GM18858 (cell line): ENCODE results near the gene RAPGEF3.

Source experiments
- ATAC-seq: cut with Tn5 transposase; IDR thresholded peaks from one replicate; pipeline ENCODE4 v1.9.1; 2021; ENCODE audit not compliant: unreplicated experiment

The RAPGEF3 gene, protein sequence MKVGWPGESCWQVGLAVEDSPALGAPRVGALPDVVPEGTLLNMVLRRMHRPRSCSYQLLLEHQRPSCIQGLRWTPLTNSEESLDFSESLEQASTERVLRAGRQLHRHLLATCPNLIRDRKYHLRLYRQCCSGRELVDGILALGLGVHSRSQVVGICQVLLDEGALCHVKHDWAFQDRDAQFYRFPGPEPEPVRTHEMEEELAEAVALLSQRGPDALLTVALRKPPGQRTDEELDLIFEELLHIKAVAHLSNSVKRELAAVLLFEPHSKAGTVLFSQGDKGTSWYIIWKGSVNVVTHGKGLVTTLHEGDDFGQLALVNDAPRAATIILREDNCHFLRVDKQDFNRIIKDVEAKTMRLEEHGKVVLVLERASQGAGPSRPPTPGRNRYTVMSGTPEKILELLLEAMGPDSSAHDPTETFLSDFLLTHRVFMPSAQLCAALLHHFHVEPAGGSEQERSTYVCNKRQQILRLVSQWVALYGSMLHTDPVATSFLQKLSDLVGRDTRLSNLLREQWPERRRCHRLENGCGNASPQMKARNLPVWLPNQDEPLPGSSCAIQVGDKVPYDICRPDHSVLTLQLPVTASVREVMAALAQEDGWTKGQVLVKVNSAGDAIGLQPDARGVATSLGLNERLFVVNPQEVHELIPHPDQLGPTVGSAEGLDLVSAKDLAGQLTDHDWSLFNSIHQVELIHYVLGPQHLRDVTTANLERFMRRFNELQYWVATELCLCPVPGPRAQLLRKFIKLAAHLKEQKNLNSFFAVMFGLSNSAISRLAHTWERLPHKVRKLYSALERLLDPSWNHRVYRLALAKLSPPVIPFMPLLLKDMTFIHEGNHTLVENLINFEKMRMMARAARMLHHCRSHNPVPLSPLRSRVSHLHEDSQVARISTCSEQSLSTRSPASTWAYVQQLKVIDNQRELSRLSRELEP

GRCh38 chr12:47758834-47759690 lies at the start of gene RAPGEF3:
TSS of gene RAPGEF3 (minus strand) at chr12:47758880. CDS start at chr12:47758556, 324 bp downstream.
- peak; percentile 29 for ATAC-seq

DNA sequence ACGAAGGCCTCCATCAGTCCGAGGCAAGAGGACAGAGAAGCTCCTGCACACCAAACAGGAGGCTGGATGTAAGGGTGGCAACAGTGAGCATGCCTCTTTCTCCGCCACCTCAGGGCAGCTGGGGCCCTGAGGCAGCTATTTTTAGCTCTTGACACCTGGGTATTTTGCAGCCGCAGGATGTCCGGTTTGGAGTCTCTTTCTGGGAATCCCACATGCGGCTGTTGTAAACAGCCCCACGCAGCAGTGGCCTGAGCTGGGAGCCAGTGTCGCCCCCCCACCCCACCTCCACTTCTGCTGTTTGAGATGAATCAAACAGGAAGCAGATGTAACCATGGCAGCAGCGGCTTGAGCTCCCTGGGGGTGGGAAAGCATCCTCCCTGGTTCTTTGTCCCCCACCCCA lies 49.4 kb upstream of the RAPGEF3 start:
- no peak for ATAC-seq

- ATAC-seq = no peak
Measured at GRCh38 chr12:47807338-47807737, 48.7 kb upstream of the RAPGEF3 start.

GRCh38 chr12:47805417-47805816 lies 46.7 kb upstream of the RAPGEF3 start:
- no peak for ATAC-seq

DNA sequence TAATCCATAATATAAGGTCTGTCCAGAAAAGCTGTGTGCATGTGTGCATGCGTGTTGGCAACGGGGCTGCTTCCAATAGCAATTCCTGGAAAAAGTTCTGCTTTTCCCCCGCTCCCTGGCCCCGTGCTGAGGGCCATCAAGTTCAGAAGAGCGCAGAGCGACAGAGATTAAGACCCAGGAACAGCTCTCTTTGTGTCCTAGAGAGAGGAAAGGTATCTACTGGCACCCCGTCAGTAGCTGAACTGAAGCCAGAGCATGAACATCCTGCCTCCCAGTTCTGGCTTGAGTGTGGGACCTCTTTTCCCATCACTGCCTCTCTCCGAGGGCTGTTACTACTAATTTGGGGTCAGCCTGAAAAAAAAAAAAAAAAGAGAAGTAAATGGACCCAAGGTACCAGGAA lies 45.5 kb upstream of the RAPGEF3 start:
- ATAC-seq = no peak

DNA sequence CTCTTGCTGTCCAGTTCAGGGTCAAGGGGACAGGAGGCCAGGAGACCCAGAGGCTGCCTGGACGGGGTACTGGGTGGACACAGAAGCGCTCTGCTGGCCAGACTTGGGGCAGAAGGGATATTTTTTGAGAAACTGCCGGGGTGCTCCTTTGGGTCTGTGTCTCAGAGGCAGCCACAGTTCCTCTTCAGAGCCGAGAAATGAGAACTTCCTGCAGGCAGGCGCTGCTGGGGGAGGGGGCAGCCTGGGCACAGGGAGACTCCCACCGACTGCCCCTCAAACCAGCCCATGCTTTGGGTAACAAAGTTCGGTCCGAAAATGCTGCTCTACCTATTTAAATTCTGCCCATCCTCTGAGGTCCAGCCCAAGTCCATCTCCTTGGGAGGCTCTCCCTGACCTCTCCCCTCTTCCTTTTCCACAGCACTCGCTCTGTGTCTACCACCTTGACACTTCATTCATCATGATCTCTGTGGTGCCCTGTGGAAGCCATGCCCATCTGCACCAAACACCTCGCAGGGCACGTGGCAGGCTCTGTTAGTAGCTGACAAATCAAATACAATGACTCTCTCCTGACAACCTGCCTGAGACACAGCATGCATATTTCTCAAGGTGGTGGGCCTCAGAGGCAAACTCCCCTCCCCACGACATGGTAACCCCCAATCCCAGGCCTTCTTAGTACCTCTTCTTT lies 44.7 kb upstream of the RAPGEF3 start:
- no peak for ATAC-seq

DNA sequence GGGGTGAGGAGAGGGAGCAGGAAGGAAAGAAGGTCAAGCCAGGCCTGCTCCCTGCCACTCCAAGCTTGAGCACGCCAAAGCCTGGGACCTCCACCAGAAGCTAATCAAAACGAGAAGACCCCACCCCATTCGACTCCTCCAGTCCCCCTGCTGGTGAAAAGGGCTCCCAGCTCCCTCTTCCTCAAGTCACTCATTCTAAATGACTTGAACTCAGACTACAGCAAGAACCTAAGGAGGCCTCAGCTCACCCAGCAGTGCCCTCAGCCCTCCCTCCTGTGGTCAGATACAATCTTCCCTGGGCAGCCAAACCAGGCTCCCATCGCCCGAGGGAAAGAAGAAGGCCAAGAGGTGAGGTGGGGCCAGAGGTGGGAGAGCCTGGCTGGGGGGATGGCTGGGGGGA lies 43.6 kb upstream of the RAPGEF3 start:
- no peak for ATAC-seq

DNA sequence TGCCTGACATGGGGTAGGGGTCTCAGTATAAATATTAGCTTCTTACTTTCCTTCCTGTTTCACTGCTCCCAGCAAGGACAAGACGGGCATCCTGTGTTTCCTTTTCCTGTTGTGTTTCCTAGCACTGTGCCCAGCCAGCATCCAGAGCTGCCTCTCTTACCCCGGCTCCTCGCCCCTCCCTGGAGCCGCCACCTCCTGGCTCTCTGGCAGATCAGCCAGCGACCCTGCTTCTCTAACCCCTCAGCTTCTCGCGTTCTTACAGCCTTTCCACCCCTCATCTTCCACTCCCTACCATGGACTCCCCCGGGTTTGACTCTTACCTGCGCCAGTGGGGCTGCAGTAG lies 43.2 kb upstream of the RAPGEF3 start:
- no peak for ATAC-seq

- ATAC-seq = no peak
Measured at GRCh38 chr12:47801170-47801903, 42.7 kb upstream of the RAPGEF3 start.

DNA sequence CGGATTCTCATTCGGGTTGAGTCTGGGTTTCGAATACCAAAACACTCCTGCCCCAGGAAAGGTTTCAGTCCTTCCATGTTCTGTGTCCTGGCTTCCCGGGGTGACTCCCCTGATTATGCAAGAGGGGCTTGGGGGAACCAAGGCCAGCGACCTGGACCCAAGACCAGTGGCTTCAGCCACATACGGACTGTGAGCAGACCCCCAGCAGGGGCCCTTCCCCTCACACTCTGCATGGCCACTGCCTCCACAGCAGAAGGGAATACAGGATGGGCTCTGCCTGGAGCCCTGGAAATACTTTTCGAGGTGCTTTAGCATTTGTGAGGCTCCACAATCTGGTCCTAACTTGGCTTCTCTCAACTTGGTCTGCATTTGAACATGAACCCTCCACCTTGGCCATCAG lies 41.9 kb upstream of the RAPGEF3 start:
- no peak for ATAC-seq

- ATAC-seq = no peak
Measured at GRCh38 chr12:47799357-47799955, 40.8 kb upstream of the RAPGEF3 start.

GRCh38 chr12:47798382-47798948 lies 39.8 kb upstream of the RAPGEF3 start:
- no peak for ATAC-seq

DNA sequence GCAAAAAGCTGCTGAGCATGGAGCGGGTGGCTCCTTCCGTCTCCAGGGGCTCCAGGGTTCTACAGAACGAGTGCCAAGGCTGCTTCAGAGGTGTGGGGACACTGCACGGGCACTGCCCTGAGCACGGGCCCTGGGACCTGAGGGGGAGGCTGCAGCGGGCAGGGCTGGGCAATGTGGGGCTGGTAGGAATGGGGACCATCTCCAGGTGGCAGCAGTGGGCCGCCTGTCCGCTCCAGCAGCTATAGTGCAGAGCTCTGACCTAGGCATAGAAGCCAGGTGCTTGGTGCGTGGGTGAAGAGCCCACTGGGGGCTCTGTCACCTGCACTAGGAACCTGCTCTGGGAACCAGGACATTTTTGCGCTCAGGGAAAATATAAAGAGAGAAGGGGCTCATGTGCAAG lies 38.8 kb upstream of the RAPGEF3 start:
- peak; percentile 55 for ATAC-seq

DNA sequence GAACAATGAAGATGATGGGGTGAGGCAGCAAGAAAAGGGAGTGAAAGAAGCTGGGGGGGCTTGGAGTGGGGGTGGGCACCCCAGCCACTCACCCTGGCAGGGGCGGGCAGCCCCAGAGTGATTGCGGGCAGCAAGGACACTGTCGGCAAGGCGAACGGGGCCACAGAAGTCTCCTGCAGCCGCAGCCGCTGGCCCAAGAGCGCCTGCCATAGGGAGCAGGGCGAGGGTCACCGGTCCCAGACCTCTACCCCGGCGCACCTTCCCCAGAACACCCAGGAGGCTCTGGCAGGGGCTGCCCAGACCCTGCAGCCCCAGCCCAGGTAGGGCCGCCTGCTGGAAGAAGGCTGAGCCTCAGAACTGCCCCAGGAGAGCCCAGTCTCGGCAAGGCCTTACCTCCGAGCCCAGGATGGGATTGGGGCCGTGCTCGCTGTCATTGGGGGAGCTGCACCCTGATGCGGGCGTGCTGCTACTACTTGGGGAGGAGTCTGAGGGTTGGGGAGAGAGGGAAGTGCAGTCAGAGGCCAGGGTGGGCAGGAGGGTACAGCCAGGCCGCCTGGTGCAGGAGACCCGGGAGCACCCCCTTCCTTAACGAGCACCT lies 37.2 kb upstream of the RAPGEF3 start:
- no peak for ATAC-seq

DNA sequence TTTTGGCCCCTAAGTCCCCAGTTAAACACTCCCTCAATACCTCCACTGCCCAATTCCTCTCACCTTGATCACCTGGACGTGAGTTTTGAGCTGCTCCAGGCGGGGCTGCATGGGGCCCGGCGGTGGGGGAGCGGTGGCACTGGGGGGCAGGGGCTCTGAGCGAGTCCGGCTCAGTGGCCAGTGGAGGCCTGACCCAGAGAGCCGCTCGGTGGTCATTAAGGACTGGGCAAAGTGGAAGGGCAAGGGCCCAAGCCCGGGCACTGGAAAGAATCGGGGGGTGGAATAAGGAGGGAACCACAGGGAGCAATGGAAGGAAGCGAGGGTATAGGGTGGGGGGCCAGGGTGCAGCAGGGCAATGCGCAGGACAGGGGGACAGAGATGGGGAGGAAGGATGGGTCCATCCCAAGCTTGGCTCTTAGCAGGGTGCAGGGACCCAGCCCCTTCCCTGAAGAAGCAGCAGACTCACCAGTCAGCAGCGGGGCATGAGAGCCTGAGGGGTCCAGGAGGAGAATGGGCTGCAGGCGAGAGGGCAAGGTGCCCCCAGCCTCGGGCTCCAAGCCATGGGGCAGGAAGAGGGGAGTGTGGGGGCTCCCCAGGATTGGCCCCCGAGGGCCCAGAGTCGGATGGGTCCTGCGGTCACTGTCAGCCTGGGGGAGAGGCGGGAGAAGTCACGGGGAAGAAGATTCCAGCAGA lies 36.6 kb upstream of the RAPGEF3 start:
- ATAC-seq = no peak

DNA sequence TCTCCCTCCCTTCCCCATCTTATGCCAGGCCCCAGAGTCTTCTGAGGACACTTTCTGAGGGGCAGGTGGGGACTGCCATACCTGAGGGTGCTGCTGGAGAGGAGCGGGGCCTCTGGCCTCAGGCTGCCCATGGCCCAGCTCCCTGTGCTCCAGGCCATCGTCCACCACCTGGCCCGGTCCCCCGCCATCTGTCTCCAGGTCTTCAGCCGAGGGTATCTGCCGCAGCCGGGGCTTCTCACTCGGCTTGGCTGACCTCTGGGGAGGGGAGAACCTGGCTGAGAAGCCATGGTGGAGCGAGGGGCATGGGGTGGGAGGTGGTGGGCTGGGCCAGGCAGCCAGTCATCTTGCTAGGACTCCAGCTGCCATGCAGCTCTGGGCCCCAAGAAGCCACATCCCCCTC lies 36.0 kb upstream of the RAPGEF3 start:
- ATAC-seq = no peak

- ATAC-seq = no peak
Measured at GRCh38 chr12:47793015-47793681, 34.5 kb upstream of the RAPGEF3 start.

DNA sequence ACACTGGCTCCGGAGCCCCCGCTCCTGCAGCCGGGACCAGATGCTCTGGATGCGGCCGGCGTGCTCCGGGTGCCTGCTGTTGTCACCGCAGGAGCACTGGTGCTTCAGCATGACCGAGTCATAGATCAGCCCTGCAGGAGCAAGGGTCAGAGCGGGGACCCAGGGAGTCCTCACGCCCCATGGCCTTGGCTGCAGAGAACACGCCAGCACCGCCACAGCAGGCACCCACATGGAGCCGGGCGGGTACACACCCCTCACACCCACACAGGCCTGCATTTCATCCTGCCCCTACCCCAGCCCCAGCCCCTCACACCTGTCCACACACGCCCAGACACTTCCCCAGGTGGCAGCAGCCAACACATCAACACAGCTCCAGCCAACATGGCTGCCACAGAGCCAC lies 33.2 kb upstream of the RAPGEF3 start:
- ATAC-seq = no peak
